HepG2 (cell line): ENCODE data around the gene BLOC1S1. TPM values are rescaled to one million over a fixed set of nuclear protein-coding genes. Genes with fewer than 3 reads are reported as not detected.

Source experiments
- ATAC-seq: fragments of 200-7000 bp; cut with Tn5 transposase; 3 replicates; pipeline ENCODE4 v1.9.1; 2020; ENCODE audit warnings: mild to moderate bottlenecking, moderate library complexity
- BruUV-seq: library from RNA; stranded (reverse); fragments of 400-500 nt; replicated peaks from 2 replicates; lab custom pipeline; 2021; lab: Mats Ljungman, UMichigan
- CTCF ChIA-PET: fragments of 300-600 bp; formaldehyde crosslinking; extraction: SDS; loops from one replicate; lab custom pipeline; 2021; ENCODE audit warnings: low total read pairs, inconsistent platforms, low intra/inter-chr PET ratio; lab: Yijun Ruan, JAX
- POLR2A ChIA-PET: fragments of 350-600 bp; sonication (Branson Sonifier 250); formaldehyde crosslinking; loops from one replicate; lab custom pipeline; 2020; ENCODE audit warnings: antibody characterized with exemption, inconsistent platforms; lab: Yijun Ruan, JAX
- DNase-seq: peaks from one replicate; pipeline ENCODE4 v3.0.0-alpha.2; 2015; ENCODE audit warnings: low spot score
- FAIRE-seq: peaks from 3 replicates; lab custom pipeline; 2011; peaks lifted over from hg19 to GRCh38; lab: Jason Lieb, UNC
- H2AFZ ChIP-seq: one replicate; pipeline ENCODE4 v1.6.1; 2011; ENCODE audit warnings: low read length, inconsistent platforms
- H3K27ac ChIP-seq: fragments of 300-600 bp; 3 replicates; pipeline ENCODE4 v1.8.0; 2011; ENCODE audit warnings: mixed run types, mild to moderate bottlenecking, mixed read lengths, low read length, inconsistent platforms; ENCODE audit not compliant: insufficient read depth; ENCODE audit errors: extremely low read length
- H3K27me3 ChIP-seq, 2 experiments: fragments of 200-600 bp in 1 of 2; 2 replicates in 1 of 2; 3 replicates in 1 of 2; pipeline versions ENCODE4 v1.6.0 to v1.8.0; 2011; ENCODE audit warnings: low read length in 2 of 2, mild to moderate bottlenecking in 2 of 2, moderate library complexity in 2 of 2, inconsistent platforms in 1 of 2; ENCODE audit not compliant: insufficient read depth in 2 of 2, control insufficient read depth in 1 of 2
- H3K36me3 ChIP-seq, 2 experiments: fragments of 200-600 bp in 1 of 2; replicated peaks in 1 of 2; 2 replicates in 1 of 2; 3 replicates in 1 of 2; pipeline versions ENCODE4 v1.5.1 to v1.8.0; 2011; ENCODE audit warnings: low read length in 2 of 2, inconsistent platforms in 1 of 2; ENCODE audit not compliant: insufficient read depth in 2 of 2, control insufficient read depth in 1 of 2
- H3K4me1 ChIP-seq: 2 replicates; pipeline ENCODE4 v1.5.1; 2012; ENCODE audit warnings: low read length, inconsistent platforms; ENCODE audit not compliant: insufficient read depth
- H3K4me2 ChIP-seq: 2 replicates; pipeline ENCODE4 v1.6.0; 2011; ENCODE audit warnings: low read depth, low read length, inconsistent platforms
- H3K4me3 ChIP-seq, 3 experiments: fragments of 200-600 bp in 1 of 3; sonication (generic), shearing (Covaris generic) in 1 of 3; replicated peaks in 1 of 3; 2 replicates each; pipeline ENCODE4 v1.5.1; 2011 to 2016; ENCODE audit warnings: low read length in 3 of 3, inconsistent platforms in 2 of 3, low read depth in 2 of 3, mild to moderate bottlenecking in 2 of 3, control low read depth in 1 of 3, mixed read lengths in 1 of 3; ENCODE audit not compliant: insufficient read depth in 1 of 3
- H3K79me2 ChIP-seq: one replicate; pipeline ENCODE4 v1.6.1; 2011; ENCODE audit warnings: low read length, inconsistent platforms; ENCODE audit not compliant: insufficient read depth
- H3K9ac ChIP-seq: 2 replicates; pipeline ENCODE4 v1.6.0; 2011; ENCODE audit warnings: mild to moderate bottlenecking, low read depth, low read length, inconsistent platforms; ENCODE audit not compliant: insufficient read depth
- H3K9me3 ChIP-seq: 2 replicates; pipeline ENCODE4 v1.5.1; 2012; ENCODE audit warnings: mild to moderate bottlenecking, low read length
- H4K20me1 ChIP-seq: 2 replicates; pipeline ENCODE4 v1.6.0; 2011; ENCODE audit warnings: inconsistent platforms, mild to moderate bottlenecking, low read length, moderate library complexity; ENCODE audit not compliant: insufficient read depth
- FOXJ3 ChIP-seq: sonication (generic); formaldehyde crosslinking; IDR thresholded peaks from 2 replicates; pipeline ENCODE4 v1.4.0; 2020; ENCODE audit warnings: missing genetic modification reagents, mild to moderate bottlenecking, borderline replicate concordance
- IKZF1 ChIP-seq: fragments of 450-650 bp; IDR thresholded peaks from 2 replicates; pipeline ENCODE4 v1.7.1; 2016
- KLF6 ChIP-seq: IDR thresholded peaks from 2 replicates; pipeline ENCODE4 v1.8.0; 2016; ENCODE audit warnings: missing biosample characterization, missing genetic modification reagents
- NAIF1 ChIP-seq: sonication (generic); formaldehyde crosslinking; IDR thresholded peaks from 2 replicates; pipeline ENCODE4 v1.5.0; 2020; ENCODE audit warnings: mild to moderate bottlenecking, missing genetic modification reagents, borderline replicate concordance
- RFXANK ChIP-seq: IDR thresholded peaks from 2 replicates; pipeline ENCODE4 v1.6.1; 2016
- THYN1 ChIP-seq: sonication (generic); formaldehyde crosslinking; IDR thresholded peaks from 2 replicates; pipeline ENCODE4 v1.8.1; 2023; ENCODE audit warnings: low read depth, mild to moderate bottlenecking, moderate library complexity, missing genetic modification reagents, borderline replicate concordance
- ZNF124 ChIP-seq: sonication (generic); formaldehyde crosslinking; IDR thresholded peaks from 2 replicates; pipeline ENCODE4 v1.4.0; 2020; ENCODE audit warnings: missing genetic modification reagents
- ZNF20 ChIP-seq: sonication (generic); formaldehyde crosslinking; IDR thresholded peaks from 2 replicates; pipeline ENCODE4 v1.4.0; 2020; ENCODE audit warnings: mild to moderate bottlenecking, moderate library complexity, missing genetic modification reagents
- ZNF543 ChIP-seq: sonication (generic); formaldehyde crosslinking; IDR thresholded peaks from 2 replicates; pipeline ENCODE4 v1.4.0; 2020; ENCODE audit warnings: mild to moderate bottlenecking, missing genetic modification reagents
- ZNF7 ChIP-seq: IDR thresholded peaks from 2 replicates; pipeline ENCODE4 v1.6.1; 2016; ENCODE audit warnings: missing biosample characterization, missing genetic modification reagents
- ZNF75D ChIP-seq: sonication (generic); formaldehyde crosslinking; IDR thresholded peaks from 2 replicates; pipeline ENCODE4 v1.8.1; 2023; ENCODE audit warnings: missing genetic modification reagents, mild to moderate bottlenecking, borderline replicate concordance
- WGBS: methylation state at CpG from one replicate; pipeline ENCODE4 v1.1.6; 2017; ENCODE audit warnings: low lambda C conversion rate; 5-methylcytosine and 5-hydroxymethylcytosine counted together
- in situ Hi-C: cut with HindIII; loops from 2 replicates; pipeline ENCODE4 v1.10.0; 2017; ENCODE audit warnings: low pct_unique_long_range_greater_than_20kb; ENCODE audit not compliant: extremely low pct_ligation_motif_present
- intact Hi-C: fragments of 100-400 bp; cut with micrococcal nuclease; formaldehyde crosslinking; loops from one replicate; pipeline ENCODE4 v1.10.0; 2022; ENCODE audit not compliant: unreplicated experiment
- polyA plus RNA-seq, 8 experiments: library from polyadenylated mRNA; depleted of rRNA in 3 of 8; stranded (reverse) in 7 of 8; unstranded in 1 of 8; fragments of >200 nt; fragmentation: Illumina TruSeq in 4 of 8; extraction: Trizol in 4 of 8; gene quantifications; 2 replicates each; pipeline versions ENCODE4 v1.2.1 to v1.2.3, GENCODE V29; 2011 to 2016; ENCODE audit warnings: low read depth in 4 of 8, missing spikeins in 1 of 8, mixed read lengths in 1 of 8; ENCODE audit not compliant: insufficient read depth in 1 of 8
- total RNA-seq, 5 experiments: library from RNA; depleted of rRNA; stranded (reverse); fragments of >200 nt; fragmentation: Illumina TruSeq; extraction: Trizol; gene quantifications; 2 replicates each; pipeline ENCODE4 v1.2.3, GENCODE V29; 2016; ENCODE audit warnings: low read depth in 1 of 5
- TF ChIP-seq, protein P1 (sequence below): sonication (generic); formaldehyde crosslinking; IDR thresholded peaks from 2 replicates; pipeline ENCODE4 v1.4.0; 2020; ENCODE audit warnings: missing genetic modification reagents
- TF ChIP-seq, protein P2 (sequence below): sonication (generic); formaldehyde crosslinking; IDR thresholded peaks from 2 replicates; pipeline ENCODE4 v1.8.0; 2022; ENCODE audit warnings: low read depth, missing genetic modification reagents
- TF ChIP-seq, protein P3 (sequence below): sonication (generic); formaldehyde crosslinking; IDR thresholded peaks from 2 replicates; pipeline ENCODE4 v1.5.0; 2020; ENCODE audit warnings: mild to moderate bottlenecking, missing genetic modification reagents
- TF ChIP-seq, protein P4 (sequence below): sonication (generic); formaldehyde crosslinking; IDR thresholded peaks from 2 replicates; pipeline ENCODE4 v1.9.0; 2021; ENCODE audit warnings: missing genetic modification reagents, mild to moderate bottlenecking, borderline replicate concordance
- TF ChIP-seq, protein P5 (sequence below): sonication (generic); IDR thresholded peaks from 2 replicates; pipeline ENCODE4 v1.6.1; 2016; ENCODE audit warnings: low read depth, borderline replicate concordance

The BLOC1S1 gene
- total and polyA plus RNA-seq, 2 of the 13 experiments (the other 11 are each of a cell fraction or from before 2014, with no cell fraction given) = 55.1 to 95.3 TPM

DNA sequence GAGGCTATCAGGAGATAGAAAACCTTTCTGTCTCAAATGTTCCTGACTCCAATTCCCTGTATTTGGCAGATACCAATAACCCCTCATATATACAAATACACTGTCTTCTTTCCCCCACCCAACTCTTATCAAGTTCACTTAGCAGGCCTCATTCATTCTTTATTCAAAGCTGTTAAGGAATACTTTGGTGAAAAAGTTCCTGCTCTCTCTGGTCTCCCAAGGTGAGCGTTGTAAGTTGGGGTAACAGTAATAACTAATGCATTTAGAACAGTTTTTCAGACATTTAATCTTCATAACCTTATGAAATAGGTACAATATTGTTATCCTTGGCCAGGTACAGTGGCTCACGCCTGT lies 23.2 kb downstream of the BLOC1S1 start:
- Histone ChIP-seq H2AFZ (no peak overlapping the region), H3K4me3 (no peak overlapping the region), H3K36me3 (no peaks in the 10 kb centered on the region), H3K9ac (no peak overlapping the region), H3K4me2 (peak overlapping the region; percentile 84; the same call in 1 of the 2 replicates), H3K9me3 (no peaks in the 10 kb centered on the region), H3K27ac (no peak overlapping the region), H3K79me2 (no peaks in the 10 kb centered on the region), H3K27me3 (peaks cover 0 to 7% of the 10 kb centered on the region in 2 experiments; a peak in 2 of 5 replicates), H3K4me1 (peaks cover 37% of the 10 kb centered on the region), H4K20me1 (no peaks in the 10 kb centered on the region)
- no peak for ATAC-seq
- in situ Hi-C loops = loop anchor here (5.0 kb wide), 4 partner anchors 58 to 293 kb away; no protein-coding TSS in a partner anchor
- DNase-seq = no peak
- 69% methylated on average over 2 of the region's 2 CpGs for WGBS
- ChIA-PET CTCF (interaction anchor here (0.7 to 3.3 kb wide), 8 partner anchors 55 to 450 kb away, joined by 3 to 15 read pairs (median 3); partner anchors contain the start of gene SMARCC2), POLR2A (interaction anchor here (1.0 to 3.1 kb wide), 10 partner anchors 9 to 342 kb away, joined by 3 to 27 read pairs (median 10); partner anchors contain the start of genes CD63, DNAJC14, ORMDL2 and RDH5)
- no peak for TF ChIP-seq KLF6 (CRISPR knock-in tag)
- TF ChIP-seq, protein P1, sequence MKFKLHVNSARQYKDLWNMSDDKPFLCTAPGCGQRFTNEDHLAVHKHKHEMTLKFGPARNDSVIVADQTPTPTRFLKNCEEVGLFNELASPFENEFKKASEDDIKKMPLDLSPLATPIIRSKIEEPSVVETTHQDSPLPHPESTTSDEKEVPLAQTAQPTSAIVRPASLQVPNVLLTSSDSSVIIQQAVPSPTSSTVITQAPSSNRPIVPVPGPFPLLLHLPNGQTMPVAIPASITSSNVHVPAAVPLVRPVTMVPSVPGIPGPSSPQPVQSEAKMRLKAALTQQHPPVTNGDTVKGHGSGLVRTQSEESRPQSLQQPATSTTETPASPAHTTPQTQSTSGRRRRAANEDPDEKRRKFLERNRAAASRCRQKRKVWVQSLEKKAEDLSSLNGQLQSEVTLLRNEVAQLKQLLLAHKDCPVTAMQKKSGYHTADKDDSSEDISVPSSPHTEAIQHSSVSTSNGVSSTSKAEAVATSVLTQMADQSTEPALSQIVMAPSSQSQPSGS (CRISPR knock-in tag) = no peak
- TF ChIP-seq, protein P2, sequence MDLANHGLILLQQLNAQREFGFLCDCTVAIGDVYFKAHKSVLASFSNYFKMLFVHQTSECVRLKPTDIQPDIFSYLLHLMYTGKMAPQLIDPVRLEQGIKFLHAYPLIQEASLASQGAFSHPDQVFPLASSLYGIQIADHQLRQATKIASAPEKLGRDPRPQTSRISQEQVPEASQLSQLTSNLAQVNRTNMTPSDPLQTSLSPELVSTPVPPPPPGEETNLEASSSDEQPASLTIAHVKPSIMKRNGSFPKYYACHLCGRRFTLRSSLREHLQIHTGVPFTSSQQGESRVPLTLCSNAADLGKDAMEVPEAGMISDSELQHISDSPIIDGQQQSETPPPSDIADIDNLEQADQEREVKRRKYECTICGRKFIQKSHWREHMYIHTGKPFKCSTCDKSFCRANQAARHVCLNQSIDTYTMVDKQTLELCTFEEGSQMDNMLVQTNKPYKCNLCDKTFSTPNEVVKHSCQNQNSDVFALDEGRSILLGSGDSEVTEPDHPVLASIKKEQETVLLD = no peak
- TF ChIP-seq, protein P3, sequence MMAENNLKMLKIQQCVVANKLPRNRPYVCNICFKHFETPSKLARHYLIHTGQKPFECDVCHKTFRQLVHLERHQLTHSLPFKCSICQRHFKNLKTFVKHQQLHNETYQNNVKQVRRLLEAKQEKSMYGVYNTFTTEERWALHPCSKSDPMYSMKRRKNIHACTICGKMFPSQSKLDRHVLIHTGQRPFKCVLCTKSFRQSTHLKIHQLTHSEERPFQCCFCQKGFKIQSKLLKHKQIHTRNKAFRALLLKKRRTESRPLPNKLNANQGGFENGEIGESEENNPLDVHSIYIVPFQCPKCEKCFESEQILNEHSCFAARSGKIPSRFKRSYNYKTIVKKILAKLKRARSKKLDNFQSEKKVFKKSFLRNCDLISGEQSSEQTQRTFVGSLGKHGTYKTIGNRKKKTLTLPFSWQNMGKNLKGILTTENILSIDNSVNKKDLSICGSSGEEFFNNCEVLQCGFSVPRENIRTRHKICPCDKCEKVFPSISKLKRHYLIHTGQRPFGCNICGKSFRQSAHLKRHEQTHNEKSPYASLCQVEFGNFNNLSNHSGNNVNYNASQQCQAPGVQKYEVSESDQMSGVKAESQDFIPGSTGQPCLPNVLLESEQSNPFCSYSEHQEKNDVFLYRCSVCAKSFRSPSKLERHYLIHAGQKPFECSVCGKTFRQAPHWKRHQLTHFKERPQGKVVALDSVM (CRISPR knock-in tag) = no peak
- no peak for TF ChIP-seq RFXANK (CRISPR knock-in tag)
- TF ChIP-seq, protein P4, sequence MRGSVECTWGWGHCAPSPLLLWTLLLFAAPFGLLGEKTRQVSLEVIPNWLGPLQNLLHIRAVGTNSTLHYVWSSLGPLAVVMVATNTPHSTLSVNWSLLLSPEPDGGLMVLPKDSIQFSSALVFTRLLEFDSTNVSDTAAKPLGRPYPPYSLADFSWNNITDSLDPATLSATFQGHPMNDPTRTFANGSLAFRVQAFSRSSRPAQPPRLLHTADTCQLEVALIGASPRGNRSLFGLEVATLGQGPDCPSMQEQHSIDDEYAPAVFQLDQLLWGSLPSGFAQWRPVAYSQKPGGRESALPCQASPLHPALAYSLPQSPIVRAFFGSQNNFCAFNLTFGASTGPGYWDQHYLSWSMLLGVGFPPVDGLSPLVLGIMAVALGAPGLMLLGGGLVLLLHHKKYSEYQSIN = no peak
- no peak for TF ChIP-seq NAIF1
- no peak for TF ChIP-seq IKZF1
- no peak for TF ChIP-seq FOXJ3 (CRISPR knock-in tag)
- TF ChIP-seq ZNF124 (CRISPR knock-in tag) = no peak
- TF ChIP-seq THYN1 (CRISPR knock-in tag) = no peak
- no peak for TF ChIP-seq ZNF543 (CRISPR knock-in tag)
- TF ChIP-seq, protein P5, sequence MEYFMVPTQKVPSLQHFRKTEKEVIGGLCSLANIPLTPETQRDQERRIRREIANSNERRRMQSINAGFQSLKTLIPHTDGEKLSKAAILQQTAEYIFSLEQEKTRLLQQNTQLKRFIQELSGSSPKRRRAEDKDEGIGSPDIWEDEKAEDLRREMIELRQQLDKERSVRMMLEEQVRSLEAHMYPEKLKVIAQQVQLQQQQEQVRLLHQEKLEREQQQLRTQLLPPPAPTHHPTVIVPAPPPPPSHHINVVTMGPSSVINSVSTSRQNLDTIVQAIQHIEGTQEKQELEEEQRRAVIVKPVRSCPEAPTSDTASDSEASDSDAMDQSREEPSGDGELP = no peak
- TF ChIP-seq ZNF7 (CRISPR knock-in tag) = no peak
- TF ChIP-seq ZNF20 (CRISPR knock-in tag) = no peak
- no peak for TF ChIP-seq ZNF75D
- intact Hi-C loops = loop anchor here (1.0 to 5.0 kb wide), 3 partner anchors 58 to 298 kb away; partner anchors contain the start of gene DGKA
- no peak for FAIRE-seq
- no TSS peak for BruUV-seq
